Measurements from ENCODE around the gene C1orf116.

The C1orf116 gene

DNA sequence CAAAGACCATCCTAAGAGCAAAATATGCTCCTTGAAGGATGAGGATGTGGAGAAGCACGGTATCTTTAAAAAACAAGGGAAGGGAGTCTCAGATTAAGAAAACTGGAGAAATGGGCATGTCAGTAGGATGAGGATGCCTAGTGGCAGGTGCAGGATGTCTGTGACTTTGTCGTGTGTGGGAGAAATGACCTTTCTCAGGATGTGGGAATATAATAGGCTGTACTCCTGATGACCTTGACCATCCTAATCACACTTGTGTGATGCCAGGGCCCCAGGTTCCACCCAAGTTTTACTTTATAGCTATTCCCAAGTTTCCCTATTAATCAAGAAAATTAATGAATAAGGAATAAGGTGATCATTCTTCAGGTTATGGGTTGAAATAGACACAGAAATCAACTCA lies 12.9 kb downstream of the C1orf116 start:
- DNase-seq (ENCODE audit: low spot score) = no peak

DNA sequence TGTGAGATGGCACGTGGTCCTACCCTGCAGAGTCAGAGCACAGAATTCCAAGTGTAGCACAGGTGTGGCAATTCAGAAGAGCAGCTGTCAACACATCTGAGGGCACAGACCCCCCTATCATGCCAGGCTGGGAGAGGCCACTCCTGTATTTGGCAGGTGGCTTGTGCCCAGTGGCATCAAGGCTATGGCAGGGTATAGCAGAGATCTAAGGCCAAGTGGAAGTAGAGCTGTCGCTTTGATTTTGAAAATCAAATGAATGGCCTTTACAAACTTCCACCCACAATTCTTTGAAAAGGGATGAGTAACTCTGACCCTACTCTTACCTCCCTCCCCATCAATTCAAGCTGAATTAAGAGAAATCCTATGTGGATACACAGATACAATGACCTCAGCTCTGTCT lies 13.4 kb downstream of the C1orf116 start:
- DNase-seq (ENCODE audit: low spot score) = no peak

DNA sequence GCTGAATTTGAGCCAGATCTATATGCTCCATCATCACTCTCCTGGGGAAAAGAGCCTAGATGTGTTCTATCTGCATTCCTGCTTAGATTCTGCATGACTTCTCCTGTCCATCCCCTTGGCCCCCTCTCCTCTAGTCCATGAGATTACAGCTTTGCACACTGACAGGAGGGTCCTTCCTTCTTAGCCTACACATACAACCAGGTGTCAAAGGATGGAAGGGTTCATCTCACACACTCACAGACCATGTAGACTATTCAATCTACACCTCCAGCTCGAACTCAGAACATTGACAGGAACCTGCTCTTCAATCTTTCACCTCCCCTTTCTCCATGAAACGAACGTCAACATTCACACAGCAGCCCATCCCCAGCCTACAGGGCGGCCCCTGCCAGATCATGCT lies 13.8 kb downstream of the C1orf116 start:
- DNase-seq (ENCODE audit: low spot score) = no peak

DNA sequence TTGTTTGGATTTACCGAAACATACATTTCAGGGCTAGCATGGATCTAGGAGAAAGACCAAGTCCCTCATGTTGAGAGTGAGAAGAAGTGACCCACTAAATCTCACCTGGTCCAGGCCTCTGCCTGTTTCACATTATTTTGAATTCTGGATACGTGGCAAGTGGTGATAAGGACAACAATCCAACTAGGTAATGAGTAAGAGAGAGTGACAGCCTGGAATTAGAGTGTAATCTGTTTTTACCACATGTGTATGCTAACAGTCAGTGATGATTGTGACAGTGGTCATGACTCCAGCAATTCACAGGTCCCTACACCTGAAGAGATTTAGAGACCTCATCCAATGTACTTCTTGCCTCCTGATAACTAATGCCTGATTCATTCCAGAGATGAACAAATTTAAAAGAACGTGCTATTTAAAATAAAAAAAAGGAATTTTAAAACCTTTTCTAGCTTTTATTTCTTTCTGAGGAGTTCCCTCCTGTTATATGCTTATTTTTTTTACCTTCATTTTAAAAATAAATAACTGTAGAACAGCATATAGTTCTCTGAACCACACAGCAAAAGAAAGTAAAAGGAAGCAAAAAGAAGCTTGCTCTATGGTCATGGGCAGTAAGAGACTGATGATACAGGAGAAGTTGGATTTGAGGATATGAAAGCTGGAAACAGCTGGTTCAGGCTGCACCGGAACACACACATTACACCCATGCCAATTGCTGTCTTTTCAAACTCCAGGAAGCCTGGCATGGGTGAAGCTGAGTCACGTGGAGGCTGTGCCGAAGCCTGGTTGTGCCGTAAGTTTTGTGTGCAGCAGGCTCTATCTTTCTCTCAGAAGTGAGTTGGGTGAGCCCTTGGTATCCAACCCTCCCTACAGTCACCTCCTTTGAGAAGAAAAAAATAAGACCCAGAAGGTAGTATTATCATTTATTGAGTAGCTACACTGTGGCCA lies 14.7 kb downstream of the C1orf116 start:
- no peak for DNase-seq (ENCODE audit: low spot score)

DNA sequence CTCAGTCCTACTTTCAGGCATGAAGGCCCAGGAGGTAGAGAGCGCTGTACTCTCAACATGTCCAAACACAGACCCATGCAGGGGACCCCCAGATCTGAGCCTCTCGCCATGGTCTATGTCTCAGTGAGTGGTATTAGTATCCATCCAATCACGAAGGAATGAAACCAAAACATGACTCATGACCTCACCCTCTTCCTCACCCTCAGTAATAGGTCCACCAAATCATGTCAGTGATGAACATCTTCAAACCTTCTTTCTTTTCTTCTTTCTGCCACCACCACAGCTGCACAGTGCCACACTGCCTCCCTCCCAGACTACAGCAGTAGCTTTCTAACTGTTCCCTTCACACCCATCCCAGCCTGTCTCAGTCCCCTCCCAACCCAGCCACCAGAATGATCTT lies 16.8 kb downstream of the C1orf116 start:
- no peak for DNase-seq (ENCODE audit: low spot score)

DNA sequence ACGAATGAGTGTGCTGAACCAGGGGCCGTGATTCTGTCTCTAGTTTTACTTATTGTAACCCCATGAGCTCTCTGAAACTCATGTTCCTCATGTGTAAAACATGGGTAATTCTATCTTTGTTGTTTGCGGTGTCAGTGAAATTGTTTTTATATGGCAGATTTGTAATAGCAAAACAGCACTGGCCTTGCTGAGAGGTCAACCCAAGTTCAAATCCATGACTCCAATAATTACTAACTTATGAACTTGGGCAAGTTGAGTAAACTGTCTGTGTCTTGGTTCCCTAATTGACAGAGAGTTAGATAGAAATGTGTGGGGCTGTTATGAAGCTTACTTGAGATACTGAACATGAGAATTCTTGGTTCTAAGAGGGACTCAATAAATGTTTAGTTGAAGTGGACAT lies 17.8 kb downstream of the C1orf116 start:
- DNase-seq (ENCODE audit: low spot score) = no peak

DNA sequence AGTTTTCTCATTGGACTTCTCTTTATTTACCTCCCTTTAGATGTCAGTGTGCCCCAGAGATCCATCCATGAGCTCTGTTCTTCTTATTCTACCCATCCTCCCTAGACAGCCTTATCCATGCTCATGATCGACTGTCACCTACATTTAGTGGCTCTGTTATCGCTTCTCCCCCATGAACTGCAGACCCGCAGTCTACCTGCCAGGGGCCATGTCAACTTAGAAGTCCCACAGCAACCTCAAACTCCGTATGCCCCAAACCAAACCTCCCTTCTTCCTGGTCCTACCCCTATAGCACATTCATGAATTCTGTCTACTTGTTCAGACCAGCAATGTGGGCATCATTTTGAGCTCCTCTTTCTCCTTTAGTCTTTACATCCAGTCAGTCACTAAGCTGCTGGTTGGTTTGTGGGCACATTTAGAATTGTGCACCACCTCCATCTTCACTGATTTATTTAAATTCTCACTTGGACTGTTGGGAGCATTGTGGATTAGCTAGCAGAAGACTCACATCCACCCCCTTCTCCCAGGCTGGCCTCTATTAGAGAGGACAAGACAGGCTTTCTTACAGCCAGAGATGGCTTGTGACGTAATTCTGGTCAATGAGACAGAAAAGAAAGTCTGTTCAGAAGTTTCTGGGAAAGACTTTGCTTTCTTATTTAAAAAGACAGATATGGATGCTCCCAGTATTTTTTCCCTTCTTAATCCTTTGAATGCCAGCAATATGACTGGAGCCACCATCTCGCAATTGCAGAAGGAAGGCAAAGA lies 19.1 kb downstream of the C1orf116 start:
- DNase-seq (ENCODE audit: low spot score) = no peak

DNA sequence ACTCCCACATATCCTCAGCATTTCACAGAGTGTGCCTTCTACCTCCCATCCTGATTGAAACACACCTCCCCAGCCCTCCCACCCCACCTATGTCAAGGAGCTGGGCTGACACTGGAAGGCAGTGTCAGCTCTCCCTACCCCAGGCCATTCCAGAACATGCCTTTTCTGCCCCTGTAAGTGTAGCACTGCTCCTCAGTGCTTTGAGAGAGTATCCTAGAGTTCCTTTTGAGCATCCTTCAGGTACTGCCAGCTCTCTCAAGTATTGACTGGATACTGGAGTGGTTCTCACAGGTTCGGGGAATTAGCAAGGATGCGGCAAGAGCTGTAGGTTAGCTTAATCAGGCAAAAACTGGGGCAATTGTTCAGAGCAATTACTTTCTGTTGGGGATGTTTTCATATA lies 21.8 kb downstream of the C1orf116 start:
- no peak for DNase-seq (ENCODE audit: low spot score)

DNA sequence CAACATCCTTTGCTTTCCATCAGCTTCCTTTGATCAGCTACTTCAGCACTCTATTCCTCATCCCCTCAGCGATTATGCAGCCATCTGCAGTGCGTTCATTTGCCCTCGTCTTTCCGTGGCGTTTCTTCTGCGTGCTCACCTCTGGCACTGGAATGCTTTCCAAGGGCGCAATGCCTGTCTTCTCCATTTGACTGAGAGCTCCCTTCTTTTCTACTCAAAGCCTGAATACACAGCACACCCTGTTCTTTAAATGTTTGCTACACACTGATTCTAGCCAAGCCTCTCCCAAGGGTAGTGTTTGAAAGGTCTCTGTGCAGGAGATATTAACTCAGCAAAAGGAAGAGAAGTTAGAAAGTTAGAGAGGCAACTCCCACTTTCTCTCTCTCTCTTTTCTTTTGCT lies 22.6 kb downstream of the C1orf116 start:
- no peak for DNase-seq (ENCODE audit: low spot score)

DNA sequence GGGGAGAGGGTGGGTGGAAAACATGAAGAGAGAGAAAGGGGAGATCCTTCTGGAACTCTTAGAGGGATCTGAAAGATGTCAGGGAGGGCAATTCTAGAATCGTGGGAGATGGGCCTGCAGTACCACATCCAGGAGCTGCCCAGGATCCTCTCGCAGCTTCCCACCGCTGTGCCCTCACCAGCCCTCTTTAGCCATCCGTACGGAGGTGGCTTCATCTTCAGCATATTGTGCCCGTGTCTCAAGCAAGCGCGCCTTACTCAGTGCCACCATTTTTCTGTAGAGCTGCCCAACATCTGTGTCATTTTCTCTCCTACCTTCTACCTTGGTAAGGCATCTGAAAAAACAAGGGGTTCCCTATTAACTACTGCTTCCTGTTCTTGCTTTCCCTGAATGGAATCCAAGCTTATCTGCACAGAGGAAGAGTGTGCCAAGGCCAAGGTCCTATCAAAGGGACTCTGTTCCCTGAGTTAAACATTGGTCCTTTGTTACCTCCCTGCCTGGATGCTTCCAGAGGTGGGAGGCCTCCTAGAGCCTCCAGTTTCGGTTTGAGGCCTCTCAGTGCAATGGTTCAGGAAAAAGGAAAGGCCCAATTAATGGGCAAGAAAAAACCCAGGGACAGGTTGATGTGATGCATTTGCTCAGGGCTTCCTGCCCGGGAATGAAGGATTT lies 23.2 kb downstream of the C1orf116 start:
- DNase-seq (ENCODE audit: low spot score) = no peak

DNA sequence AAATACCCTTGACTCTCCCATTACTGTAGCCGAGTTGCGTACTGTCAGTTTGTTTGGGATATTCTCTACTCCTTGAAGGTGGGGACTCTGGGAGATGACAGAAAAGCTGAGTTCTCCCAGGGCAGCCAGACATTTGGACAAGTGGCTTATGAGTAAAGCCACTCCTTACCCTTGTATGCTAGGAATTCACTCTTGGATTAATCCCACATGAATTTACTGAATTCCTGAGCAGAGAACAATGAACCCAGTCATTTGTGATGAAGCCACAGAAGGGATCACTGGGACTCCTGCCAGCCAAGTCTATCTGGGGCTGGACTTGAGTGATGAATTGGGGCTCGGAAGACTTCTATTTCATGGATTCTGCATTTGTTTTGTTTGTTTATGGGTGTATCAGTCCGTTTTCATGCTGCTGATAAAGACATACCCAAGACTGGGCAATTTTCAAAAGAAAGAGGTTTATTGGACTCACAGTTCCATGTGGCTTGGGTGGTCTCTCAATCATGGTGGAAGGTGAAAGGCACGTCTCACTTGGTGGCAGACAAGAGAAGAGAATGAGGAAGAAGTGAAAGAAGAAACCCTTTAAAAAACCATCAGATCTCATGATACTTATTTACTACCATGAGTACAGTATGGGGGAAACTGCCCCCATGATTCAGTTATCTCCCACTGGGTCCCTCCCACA lies 25.1 kb downstream of the C1orf116 start:
- no peak for DNase-seq (ENCODE audit: low spot score)

DNA sequence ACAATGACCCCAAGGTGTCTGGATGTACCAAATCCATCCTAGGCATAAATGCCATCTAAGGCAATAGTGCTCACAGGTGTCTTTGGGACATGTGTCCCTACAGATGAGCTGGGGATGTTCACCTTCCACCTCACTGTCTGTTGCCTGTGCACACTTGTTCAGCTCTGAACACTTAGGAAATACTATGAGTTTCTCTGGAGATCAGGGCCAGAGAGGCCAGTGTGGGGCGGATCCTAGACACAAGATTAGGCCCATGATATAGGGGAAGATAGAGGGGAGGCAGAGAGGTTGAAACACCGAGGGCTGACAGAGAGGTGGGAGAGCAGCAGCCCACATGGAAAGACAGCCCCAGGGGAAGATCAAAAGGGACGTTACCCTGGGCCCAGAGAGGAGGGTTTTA lies 25.6 kb downstream of the C1orf116 start:
- DNase-seq (ENCODE audit: low spot score) = no peak

DNA sequence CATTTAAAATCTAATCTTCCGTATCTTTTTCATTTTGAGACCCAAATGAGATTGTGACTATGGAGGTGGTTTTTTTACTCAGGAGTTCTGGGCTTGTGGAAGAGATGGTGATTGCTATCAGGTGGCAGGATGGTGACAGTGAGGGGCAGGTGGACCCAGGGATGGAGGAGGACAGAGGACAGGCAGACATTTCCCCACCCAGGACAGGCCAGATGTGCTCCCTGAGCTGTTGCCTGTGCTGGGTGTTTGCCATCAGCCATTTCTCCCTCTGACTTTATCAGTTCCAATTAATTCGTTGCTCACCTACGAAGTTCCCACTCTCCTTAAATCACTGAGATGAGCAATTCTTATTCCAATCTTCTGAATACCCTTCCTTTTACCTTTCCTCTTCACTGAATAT lies 26.5 kb downstream of the C1orf116 start:
- no peak for DNase-seq (ENCODE audit: low spot score)

DNA sequence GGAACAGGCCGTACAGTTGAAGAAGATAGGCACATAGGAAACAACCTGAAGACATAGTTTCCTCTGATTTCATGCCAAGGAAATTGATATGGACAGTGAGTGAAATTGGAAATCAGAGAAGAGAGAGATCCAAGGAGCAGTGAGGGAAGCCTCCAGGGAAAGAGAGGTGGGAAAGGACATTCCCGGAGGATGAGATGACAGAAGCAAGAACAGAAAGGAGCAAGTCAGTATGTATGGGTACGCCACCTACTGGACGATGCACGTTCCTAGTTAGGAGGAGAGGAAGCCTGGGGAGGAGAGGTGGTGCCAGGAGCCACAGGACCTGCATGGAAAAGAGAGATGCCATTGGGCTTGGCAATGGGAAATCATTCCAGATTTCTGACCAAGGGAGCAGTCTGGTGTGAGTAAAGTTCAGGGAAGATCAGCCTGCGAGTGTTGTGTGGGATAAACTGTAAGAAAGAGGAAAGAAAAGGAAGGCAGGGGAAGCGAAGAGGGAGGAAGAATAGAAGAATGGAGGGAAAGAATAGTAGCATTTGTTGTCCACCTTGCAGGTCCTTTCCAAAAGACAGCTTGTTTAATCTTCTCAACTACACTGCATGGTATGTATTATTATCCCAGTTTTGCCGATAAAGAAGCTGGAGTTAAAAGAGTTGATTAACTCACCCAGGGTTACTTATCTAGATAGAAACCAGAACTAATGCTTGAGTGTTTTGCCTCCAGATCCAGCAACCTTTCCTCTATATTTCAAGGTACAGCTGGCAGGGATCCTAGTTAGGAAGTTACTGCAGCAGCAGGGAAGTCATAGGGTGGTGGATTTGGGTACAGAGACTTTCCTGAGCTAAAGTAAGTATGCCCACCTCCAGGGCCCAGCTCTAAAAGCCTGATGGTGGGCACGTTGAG lies 27.4 kb downstream of the C1orf116 start:
- DNase-seq (ENCODE audit: low spot score) = peak; percentile 32

DNA sequence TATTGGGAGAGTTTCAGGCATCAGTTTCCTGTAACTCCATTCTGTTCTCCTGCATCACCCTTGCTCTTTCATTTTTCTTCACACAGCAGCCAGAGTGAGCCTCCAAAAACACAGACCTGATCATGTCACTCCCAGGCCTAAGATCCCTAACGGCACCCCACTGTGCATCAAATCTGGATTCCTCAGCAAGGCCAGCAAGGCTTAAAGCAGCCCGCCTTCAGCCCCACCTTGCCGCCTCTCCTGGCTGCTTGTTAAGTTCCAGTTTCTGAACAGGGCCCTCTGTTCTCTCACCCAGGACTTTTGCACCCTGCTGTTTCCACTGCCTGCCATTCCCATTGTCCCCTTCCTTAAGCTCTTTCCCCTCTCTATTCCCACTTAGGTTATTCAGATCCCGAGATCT lies 29.3 kb downstream of the C1orf116 start:
- DNase-seq (ENCODE audit: low spot score) = no peak

DNA sequence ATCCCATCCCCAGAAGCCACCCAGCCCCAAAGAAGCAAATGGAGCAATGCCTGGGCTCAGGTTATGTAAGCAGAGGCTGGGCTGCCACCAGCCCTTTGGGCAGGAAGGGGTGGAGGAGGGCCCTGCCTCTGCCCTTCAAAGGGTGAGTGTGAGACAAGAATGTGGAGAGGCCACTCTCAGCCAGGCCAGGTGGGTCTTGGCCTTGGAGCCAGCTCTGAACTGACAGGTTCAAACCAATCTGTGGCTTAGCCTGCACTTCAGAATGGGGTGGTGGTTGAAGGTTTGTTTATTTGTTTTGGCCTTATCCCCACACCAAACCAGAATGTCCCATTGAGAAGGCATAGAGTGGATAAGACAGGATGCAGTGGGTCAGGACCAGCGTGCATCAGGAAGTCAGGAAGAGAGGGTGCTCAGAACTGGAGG lies 29.8 kb downstream of the C1orf116 start:
- no peak for DNase-seq (ENCODE audit: low spot score)

DNA sequence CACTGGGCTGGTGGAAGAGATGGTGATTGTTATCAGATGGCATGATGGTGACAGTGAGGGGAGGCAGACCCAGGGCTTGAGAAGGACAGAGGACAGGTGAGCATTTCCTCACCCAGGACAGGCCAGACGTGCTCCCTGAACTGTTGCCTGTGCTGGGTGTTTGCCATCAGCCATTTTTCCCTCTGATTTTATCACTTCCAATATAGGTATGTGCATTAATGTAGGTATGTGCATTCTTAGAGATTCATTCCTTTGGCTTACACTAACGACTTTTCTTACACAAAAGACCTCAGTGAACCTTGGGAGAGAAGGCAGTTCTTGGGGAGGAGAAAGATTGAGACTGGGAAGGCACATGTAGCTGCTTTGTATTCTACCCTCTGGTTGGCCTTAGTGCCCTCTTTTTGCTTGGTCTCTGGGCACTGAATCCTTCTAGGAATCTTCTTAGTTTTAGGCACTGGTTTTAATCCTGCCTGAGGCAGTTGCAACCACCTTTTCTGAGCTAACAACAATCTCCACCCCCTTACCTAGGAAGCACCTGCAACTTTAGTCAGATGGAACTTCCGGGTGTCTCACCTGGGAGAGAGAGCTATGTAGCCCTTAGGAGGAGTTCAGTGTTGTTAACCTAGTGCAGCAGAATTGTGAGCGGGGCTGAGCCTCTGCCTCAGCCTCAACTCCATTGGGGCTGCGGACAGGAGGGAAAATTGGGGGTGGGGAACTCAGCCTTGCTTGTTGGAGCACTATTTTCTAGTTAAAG lies 30.9 kb downstream of the C1orf116 start:
- no peak for DNase-seq (ENCODE audit: low spot score)

DNA sequence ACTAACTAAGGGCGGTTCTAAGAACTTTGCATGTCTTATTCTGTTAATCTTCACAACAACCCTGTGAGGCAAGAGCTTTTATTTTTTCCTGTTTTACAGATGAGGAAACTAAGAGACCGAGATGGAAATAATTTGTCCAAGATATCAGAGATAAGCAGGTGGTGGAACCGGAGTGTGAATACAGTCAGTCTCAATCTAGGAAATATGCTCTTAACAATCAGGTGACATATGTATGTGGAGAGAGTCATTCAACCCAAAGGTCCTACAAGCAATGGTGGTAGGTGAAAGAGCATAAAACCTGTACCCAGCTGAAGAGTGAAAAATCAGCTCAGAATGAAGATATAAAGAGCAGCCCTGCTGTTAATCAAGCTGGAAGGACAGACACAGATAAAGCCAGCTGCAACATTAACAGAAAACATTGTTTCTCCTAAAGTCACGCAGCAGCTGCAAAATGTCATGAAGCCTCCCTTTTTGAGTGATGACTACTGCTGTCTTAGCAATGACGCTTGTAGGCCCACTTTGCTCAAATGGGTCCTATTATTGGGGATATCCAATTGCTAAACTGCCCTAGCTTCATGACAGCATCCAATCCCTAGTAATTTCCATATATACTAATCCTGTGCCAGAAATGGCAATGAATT lies 31.8 kb downstream of the C1orf116 start:
- DNase-seq (ENCODE audit: low spot score) = no peak

DNA sequence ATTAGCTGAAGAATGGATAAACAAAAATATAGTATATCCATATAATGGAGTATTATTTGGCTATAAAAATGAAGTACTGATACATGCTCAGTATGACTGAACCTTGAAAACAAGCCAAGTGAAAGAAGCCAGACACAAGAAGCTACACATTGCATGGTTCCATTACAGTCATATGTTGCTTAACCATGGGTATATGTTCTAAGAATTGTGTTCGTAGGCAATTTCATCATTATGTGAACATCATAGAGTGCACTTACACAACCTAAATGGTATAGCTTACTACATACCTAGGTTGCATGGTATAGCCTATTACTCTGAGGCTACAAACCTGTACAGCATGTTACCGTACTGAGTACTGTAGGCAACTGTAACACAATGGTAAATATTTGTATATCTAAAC lies 33.7 kb downstream of the C1orf116 start:
- no peak for DNase-seq (ENCODE audit: low spot score)

DNA sequence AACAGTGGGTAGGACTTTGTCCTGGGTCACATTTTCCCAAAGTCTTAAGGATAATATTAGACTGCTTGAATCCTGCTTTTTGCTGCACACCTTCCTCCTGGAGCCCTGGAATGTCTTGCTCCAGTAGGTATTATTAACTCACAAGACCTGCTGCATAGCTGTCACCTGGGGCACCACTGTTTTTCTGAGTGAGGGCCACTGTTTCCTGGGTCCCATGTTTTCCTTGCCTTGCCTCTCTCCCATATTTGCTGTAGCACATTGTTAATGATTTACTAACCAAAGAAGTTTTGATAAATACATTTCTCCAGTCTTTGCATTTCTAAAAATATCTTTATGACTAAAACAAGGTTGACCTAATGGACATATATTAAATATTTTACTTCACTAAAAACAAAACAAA lies 39.8 kb downstream of the C1orf116 start:
- DNase-seq (ENCODE audit: low spot score) = no peak

All from CD4-positive, alpha-beta T cell treated with Interleukin-2 at 100 ng/mL for 4 hours (primary cell).